ENCODE measurements around the gene ZSWIM8. TPM values are rescaled to one million over a fixed set of nuclear protein-coding genes. Genes with fewer than 3 reads are reported as not detected.

ZSWIM8 gene
- total RNA-seq, 1 experiment from 2014 or later: 41.1 TPM

GRCh38 chr10:73765066-73765465 is 20.3 kb upstream of the ZSWIM8 start:
- Histone ChIP-seq H3K27me3 (no peaks in the 10 kb centered on the region), H3K36me3 (peaks cover 86% of the 10 kb centered on the region), H3K9me3 (replicated peaks) (no peaks in the 10 kb centered on the region), H3K4me3 (no peak overlapping the region), H3K27ac (no peak overlapping the region), H3K4me1 (peaks cover 10% of the 10 kb centered on the region)
- DNase-seq: no peak

GRCh38 chr10:73768881-73769280 is 16.5 kb upstream of the ZSWIM8 start:
- H3K27ac ChIP-seq: no peak overlapping the region
- peaks cover 4% of the 10 kb centered on the region for H3K4me1 ChIP-seq
- H3K36me3 ChIP-seq: peaks cover 62% of the 10 kb centered on the region
- H3K27me3 ChIP-seq: no peaks in the 10 kb centered on the region
- no peaks in the 10 kb centered on the region for H3K9me3 ChIP-seq (replicated peaks)
- H3K4me3 ChIP-seq: no peak overlapping the region
- no peak for DNase-seq

- H3K27ac ChIP-seq: no peak overlapping the region
- H3K27me3 ChIP-seq: no peaks in the 10 kb centered on the region
- no peaks in the 10 kb centered on the region for H3K9me3 ChIP-seq (replicated peaks)
- peaks cover 5% of the 10 kb centered on the region for H3K4me1 ChIP-seq
- no peak overlapping the region for H3K4me3 ChIP-seq
- DNase-seq: no peak
- peaks cover 59% of the 10 kb centered on the region for H3K36me3 ChIP-seq
These were observed 16.0 kb upstream of the ZSWIM8 start for GRCh38 chr10:73769396-73769795.

- Histone ChIP-seq H3K4me1 (peaks cover 5% of the 10 kb centered on the region), H3K27me3 (no peaks in the 10 kb centered on the region), H3K27ac (peak overlapping the region; percentile 77), H3K36me3 (peaks cover 45% of the 10 kb centered on the region), H3K4me3 (peak overlapping the region; percentile 72), H3K9me3 (replicated peaks) (no peaks in the 10 kb centered on the region)
- DNase-seq: peak in 1 of 2 experiments; percentile 54
These were observed 13.6 kb upstream of the ZSWIM8 start for GRCh38 chr10:73771722-73772280.

GRCh38 chr10:73772281-73773151 is 12.9 kb upstream of the ZSWIM8 start:
- H3K27ac ChIP-seq: peak overlapping the region; percentile 77
- peaks cover 5% of the 10 kb centered on the region for H3K4me1 ChIP-seq
- no peaks in the 10 kb centered on the region for H3K27me3 ChIP-seq
- peaks cover 41% of the 10 kb centered on the region for H3K36me3 ChIP-seq
- H3K9me3 ChIP-seq (replicated peaks): no peaks in the 10 kb centered on the region
- H3K4me3 ChIP-seq: peak overlapping the region; percentile 72
- peak; percentile 86 for DNase-seq

GRCh38 chr10:73773152-73773879 is 12.1 kb upstream of the ZSWIM8 start:
- H3K9me3 ChIP-seq (replicated peaks): no peaks in the 10 kb centered on the region
- H3K27ac ChIP-seq: no peak overlapping the region; the same call in 1 of the 2 replicates
- no peaks in the 10 kb centered on the region for H3K27me3 ChIP-seq
- DNase-seq: no peak
- H3K4me1 ChIP-seq: peaks cover 5% of the 10 kb centered on the region
- peaks cover 37% of the 10 kb centered on the region for H3K36me3 ChIP-seq
- H3K4me3 ChIP-seq: peak overlapping the region; percentile 72

- H3K27ac ChIP-seq: no peak overlapping the region
- DNase-seq: peak in 1 of 2 experiments; percentile 26
- no peak overlapping the region for H3K4me3 ChIP-seq
- no peaks in the 10 kb centered on the region for H3K27me3 ChIP-seq
- H3K36me3 ChIP-seq: peaks cover 34% of the 10 kb centered on the region
- H3K4me1 ChIP-seq: peaks cover 5% of the 10 kb centered on the region
- no peaks in the 10 kb centered on the region for H3K9me3 ChIP-seq (replicated peaks)
These were observed 10.8 kb upstream of the ZSWIM8 start for GRCh38 chr10:73774637-73775036.

GRCh38 chr10:73779018-73779417 is 6.4 kb upstream of the ZSWIM8 start:
- no peak for DNase-seq
- Histone ChIP-seq H3K27ac (no peak overlapping the region), H3K4me3 (no peak overlapping the region), H3K9me3 (replicated peaks) (no peaks in the 10 kb centered on the region), H3K36me3 (peaks cover 17% of the 10 kb centered on the region), H3K27me3 (no peaks in the 10 kb centered on the region), H3K4me1 (peaks cover 5% of the 10 kb centered on the region)

GRCh38 chr10:73779539-73780197 is 5.7 kb upstream of the ZSWIM8 start:
- DNase-seq: no peak
- no peaks in the 10 kb centered on the region for H3K27me3 ChIP-seq
- no peak overlapping the region for H3K27ac ChIP-seq
- H3K4me3 ChIP-seq: no peak overlapping the region
- H3K36me3 ChIP-seq: peaks cover 17% of the 10 kb centered on the region
- no peaks in the 10 kb centered on the region for H3K9me3 ChIP-seq (replicated peaks)
- H3K4me1 ChIP-seq: peaks cover 7% of the 10 kb centered on the region

- no peaks in the 10 kb centered on the region for H3K27me3 ChIP-seq
- H3K36me3 ChIP-seq: peaks cover 16% of the 10 kb centered on the region
These were observed 5.1 kb upstream of the ZSWIM8 start for GRCh38 chr10:73780301-73780700.

GRCh38 chr10:73780966-73781365 is 4.4 kb upstream of the ZSWIM8 start:
- H3K27ac ChIP-seq: no peak overlapping the region; the same call in 1 of the 2 replicates
- DNase-seq: peak in 1 of 2 experiments; percentile 25
- H3K4me1 ChIP-seq: peaks cover 10% of the 10 kb centered on the region
- H3K27me3 ChIP-seq: no peaks in the 10 kb centered on the region
- H3K9me3 ChIP-seq (replicated peaks): no peaks in the 10 kb centered on the region
- H3K4me3 ChIP-seq: peak overlapping the region; percentile 75
- peaks cover 12% of the 10 kb centered on the region for H3K36me3 ChIP-seq

More at GRCh38 chr10:73780301-73780700, 5.1 kb upstream of the ZSWIM8 start:
- no peak for DNase-seq
- H3K4me3 ChIP-seq: no peak overlapping the region; the same call in 1 of the 2 replicates
- peaks cover 10% of the 10 kb centered on the region for H3K4me1 ChIP-seq
- no peaks in the 10 kb centered on the region for H3K9me3 ChIP-seq (replicated peaks)
- H3K27ac ChIP-seq: no peak overlapping the region

- no peak for DNase-seq
- H3K9me3 ChIP-seq (replicated peaks): no peaks in the 10 kb centered on the region
- peak overlapping the region; percentile 75 for H3K27ac ChIP-seq
- peak overlapping the region; percentile 75 for H3K4me3 ChIP-seq
- H3K4me1 ChIP-seq: peaks cover 11% of the 10 kb centered on the region
- H3K27me3 ChIP-seq: no peaks in the 10 kb centered on the region
- peaks cover 12% of the 10 kb centered on the region for H3K36me3 ChIP-seq
These were observed 3.9 kb upstream of the ZSWIM8 start for GRCh38 chr10:73781548-73781878.

- peak within 1 kb of the TSS; percentile 75 for H3K27ac ChIP-seq
- H3K9me3 ChIP-seq (replicated peaks): no peaks in the 10 kb centered on the region
- DNase-seq: peak; percentile 94
- peaks cover 12% of the 10 kb centered on the region for H3K4me1 ChIP-seq
- peaks cover 9% of the 10 kb centered on the region for H3K36me3 ChIP-seq
- H3K27me3 ChIP-seq: no peaks in the 10 kb centered on the region
- H3K4me3 ChIP-seq: peak within 1 kb of the TSS; percentile 75
These were observed 3.3 kb upstream of the ZSWIM8 start, which contains the start of gene CHCHD1 for GRCh38 chr10:73781879-73782748. Gene CHCHD1 (plus strand): TSS chr10:73782048. CDS start chr10:73782076, 28 bp downstream.

GRCh38 chr10:73782749-73783085 is 2.7 kb upstream of the ZSWIM8 start:
- Histone ChIP-seq H3K36me3 (peaks cover 9% of the 10 kb centered on the region), H3K27me3 (no peaks in the 10 kb centered on the region), H3K9me3 (replicated peaks) (no peaks in the 10 kb centered on the region), H3K4me3 (peak overlapping the region; percentile 75), H3K27ac (no peak overlapping the region), H3K4me1 (peaks cover 12% of the 10 kb centered on the region)
- DNase-seq: no peak
